Glomerular endothelial cell (primary cell): ENCODE results near the gene LDHAL6B. TPM values are rescaled to one million over a fixed set of nuclear protein-coding genes. Genes with fewer than 3 reads are reported as not detected.

ENCODE experiments used
- DNase-seq: peaks from one replicate; pipeline ENCODE4 v3.0.0-alpha.2; 2011; ENCODE audit warnings: low read depth, low spot score; ENCODE audit errors: extremely low read depth
- total RNA-seq: library from RNA; depleted of rRNA; stranded (reverse); fragments of >200 nt; gene quantifications from 2 replicates; pipeline ENCODE4 v1.2.3, GENCODE V29; 2015

LDHAL6B gene
- total RNA-seq, 1 donor from 2014 or later = not detected

- DNase-seq = no peak
Observed at GRCh38 chr15:59176653-59177316, 29.9 kb upstream of the LDHAL6B start.

- no peak for DNase-seq
Observed at GRCh38 chr15:59177317-59177660, 29.4 kb upstream of the LDHAL6B start.

DNA sequence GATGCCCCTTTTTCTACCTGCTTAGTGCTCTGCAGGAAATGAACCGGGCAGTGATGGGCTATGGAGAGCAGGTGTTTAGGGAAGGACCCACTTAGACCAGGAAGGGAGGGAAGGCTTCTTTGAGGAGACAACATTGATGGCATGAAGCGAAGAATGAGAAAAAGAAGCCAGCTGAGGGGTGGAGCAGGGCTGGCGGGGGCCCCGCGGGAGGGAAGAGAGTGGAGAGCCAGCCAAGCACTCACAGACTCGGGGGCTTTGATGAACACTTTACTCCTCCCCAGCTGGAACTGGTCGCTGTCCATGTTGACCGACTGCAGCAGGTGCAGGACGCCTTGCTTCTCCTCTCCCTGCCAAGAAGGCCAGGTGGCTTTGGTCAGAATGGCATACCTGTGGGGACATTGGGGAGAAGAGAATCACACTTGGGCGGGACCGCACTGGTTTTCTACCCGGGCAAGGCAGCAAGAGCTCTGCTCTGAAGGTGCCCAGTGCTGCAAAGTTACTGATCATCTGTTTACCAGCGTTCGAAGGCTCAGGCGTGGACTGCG is 28.4 kb upstream of the LDHAL6B start:
- no peak for DNase-seq

- no peak for DNase-seq
Observed at GRCh38 chr15:59179717-59180116, 26.9 kb upstream of the LDHAL6B start.

GRCh38 chr15:59180945-59181600 is 25.6 kb upstream of the LDHAL6B start:
- no peak for DNase-seq

- DNase-seq = no peak
Observed at GRCh38 chr15:59185725-59186124, 20.9 kb upstream of the LDHAL6B start.

DNA sequence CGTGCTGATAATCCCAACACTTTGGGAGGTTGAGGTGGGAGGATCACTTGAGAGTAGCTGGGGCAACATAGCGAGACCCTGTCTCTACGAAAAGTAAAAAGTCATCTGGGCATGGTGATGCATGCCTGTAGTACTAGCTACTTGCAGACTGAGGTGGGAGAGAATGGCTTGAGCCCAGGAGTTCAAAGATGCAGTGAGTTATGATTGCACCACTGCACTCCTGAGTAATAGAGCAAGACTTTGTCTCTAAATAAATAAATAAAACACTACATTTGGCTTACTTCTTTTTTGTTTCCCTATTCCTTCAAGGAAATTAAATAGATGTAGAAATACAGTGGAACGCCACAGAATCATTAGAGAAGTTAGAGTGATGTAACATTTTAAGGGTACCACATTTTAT is 20.1 kb upstream of the LDHAL6B start:
- no peak for DNase-seq

GRCh38 chr15:59189241-59189640 is 17.4 kb upstream of the LDHAL6B start:
- DNase-seq = no peak

DNA sequence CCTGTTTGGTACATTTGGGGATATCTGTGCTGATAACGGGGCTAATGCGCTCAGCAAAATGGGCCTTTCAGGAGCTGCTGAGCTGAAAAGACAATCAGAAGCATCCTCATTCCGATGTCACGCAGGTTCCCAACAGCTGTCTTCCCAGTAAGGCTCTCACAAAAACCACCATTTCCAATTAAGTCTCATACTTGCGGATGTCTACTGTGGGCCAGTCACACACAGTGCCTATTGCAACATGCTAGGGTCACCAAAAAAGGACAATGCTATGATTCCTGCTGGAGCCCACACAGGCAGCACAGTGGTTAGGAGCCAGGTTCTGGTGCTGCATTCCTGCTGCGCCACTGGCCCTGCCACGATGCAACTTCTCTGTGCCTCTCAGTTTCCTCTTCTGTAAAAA is 16.4 kb upstream of the LDHAL6B start:
- no peak for DNase-seq

DNA sequence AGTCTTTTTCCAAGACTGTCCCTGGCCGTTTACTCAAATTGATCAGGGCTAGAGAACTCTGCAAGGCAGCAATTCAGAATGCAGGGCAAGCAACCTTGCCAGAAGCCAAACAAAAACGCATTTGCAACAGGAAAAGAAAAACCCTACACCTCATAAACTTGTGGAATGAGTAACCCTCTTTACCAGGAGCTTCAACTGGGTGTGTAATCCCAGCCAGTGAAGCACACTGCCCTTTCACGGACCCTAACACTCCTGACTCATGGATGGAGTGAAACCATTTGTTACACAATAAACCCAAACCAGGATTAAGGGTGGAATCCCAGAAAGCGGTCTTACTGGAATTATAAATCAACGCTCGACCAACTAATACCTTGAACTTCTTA is 14.8 kb upstream of the LDHAL6B start:
- no peak for DNase-seq

- no peak for DNase-seq
Observed at GRCh38 chr15:59194639-59195325, 11.9 kb upstream of the LDHAL6B start.

DNA sequence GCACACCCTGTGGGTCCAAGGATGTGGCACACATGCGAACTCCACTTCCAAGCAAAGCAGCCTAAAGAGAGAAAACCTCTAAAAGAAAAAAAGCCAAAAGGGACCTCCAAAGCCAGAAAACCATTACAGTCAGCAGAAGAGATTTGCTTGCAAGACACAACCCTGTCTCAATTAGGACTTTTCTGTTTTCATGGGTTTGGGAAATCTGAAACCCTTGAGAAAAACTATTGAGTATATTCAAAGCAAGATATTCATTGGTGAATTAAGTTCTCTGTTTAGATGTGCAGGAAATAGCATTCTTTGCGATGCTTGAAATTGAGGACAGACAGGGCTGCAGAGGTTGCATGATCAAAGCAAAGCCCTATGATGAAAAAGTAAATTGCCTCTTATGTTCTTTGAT is 10.2 kb upstream of the LDHAL6B start:
- DNase-seq = no peak

DNA sequence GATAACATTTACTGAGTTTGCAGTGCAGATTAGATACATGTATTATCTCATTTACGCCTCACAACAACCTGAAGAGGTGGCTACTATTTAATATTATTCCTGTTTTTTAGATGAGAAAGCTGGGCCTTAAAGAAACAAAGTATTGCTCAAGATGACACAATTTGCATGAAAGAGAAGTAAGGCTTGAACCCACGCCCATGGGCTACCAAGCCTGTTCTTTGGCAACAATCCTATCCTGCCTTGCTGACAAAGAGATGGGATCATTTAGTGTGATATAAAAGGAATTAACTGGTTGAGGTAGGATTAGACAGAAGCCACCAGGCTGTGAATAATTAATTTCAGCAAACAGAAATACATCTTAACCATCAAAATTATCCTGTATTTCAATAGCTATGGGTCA is 9.2 kb upstream of the LDHAL6B start:
- DNase-seq = no peak

- DNase-seq = no peak
Observed at GRCh38 chr15:59199626-59200465, 6.8 kb upstream of the LDHAL6B start.

DNA sequence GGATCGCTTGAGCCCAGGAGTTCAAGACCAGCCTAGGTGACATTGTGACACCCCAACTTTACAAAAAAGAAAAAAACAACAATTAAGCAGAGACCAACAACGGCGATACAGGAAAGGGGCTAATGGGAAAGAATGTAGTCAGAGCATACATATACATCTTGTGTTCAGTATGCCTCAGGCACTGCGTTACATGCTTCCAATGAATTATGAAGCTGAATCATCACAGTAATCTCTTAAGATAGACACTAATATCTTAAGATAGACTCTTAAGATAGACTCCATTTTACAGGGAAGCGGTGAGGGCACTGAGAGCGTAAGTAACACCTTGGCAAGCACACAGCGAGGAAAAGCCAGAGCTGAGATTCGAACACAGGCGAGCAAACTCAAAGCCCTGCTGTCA is 6.1 kb upstream of the LDHAL6B start:
- no peak for DNase-seq

- no peak for DNase-seq
Observed at GRCh38 chr15:59203008-59203407, 3.6 kb upstream of the LDHAL6B start.

- DNase-seq = no peak
Observed at GRCh38 chr15:59203657-59204056, 3.0 kb upstream of the LDHAL6B start.

DNA sequence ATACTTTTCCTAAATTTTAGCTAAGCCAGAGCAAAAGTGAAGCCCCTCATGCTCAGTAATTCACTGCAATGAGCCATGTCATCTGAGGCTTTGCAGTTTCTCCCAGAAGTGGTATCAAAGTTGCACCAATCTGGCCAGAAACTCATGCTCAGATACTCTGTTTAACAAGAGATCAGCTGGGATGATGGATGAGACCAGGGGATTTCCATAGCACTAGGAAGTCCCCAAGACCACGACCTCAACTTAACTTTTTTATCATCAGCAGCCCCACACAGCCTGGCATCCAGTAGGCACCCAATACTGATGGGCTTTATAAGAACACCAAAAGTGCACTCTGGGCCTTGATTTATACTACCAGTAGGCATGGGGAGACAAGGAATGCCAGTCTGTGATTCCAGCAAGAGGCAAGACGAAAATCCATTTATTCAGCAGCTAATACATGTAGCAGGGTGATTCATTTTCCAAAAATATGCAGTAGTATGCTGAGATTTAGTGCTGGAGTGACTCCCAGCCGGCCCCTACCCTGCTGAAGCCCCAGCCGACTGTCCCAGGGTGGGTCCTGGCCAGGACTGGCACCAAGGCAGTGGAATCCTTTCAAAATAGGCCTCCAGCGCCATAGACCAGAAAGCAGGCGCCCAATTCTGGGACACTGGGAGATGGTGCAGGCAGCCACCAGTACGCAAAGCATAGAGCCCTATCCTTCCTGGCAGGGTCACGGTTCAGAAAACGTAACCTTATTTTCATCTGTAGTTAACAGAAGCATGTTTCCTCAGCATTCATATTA is 612 bp upstream of the LDHAL6B start:
- no peak for DNase-seq

- no peak for DNase-seq
Observed at GRCh38 chr15:59208613-59209249, 2.1 kb downstream of the LDHAL6B start.

GRCh38 chr15:59210186-59210585 is 3.5 kb downstream of the LDHAL6B start:
- DNase-seq = no peak
